ENCODE measurements around the gene PRDM16.

Gene PRDM16

DNA sequence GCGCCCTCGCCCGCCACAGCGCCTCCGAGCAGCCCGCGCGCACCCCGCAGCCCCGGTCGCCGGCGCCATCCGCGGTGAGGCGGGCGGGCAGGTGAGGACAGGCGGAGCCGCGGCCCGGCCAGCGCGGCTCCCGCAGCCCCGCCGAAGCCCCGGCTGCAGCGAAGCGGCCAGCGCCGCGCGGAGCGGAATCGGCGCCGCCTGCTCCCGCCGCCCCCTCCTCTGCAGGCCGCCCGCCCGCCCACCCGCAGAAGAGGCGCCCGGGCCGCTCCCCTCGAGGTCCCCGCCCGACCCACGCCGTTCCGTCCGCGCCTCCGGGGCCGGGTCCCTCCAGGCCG, 1.3 kb downstream of the PRDM16 start:
- TF ChIP-seq, protein P1, sequence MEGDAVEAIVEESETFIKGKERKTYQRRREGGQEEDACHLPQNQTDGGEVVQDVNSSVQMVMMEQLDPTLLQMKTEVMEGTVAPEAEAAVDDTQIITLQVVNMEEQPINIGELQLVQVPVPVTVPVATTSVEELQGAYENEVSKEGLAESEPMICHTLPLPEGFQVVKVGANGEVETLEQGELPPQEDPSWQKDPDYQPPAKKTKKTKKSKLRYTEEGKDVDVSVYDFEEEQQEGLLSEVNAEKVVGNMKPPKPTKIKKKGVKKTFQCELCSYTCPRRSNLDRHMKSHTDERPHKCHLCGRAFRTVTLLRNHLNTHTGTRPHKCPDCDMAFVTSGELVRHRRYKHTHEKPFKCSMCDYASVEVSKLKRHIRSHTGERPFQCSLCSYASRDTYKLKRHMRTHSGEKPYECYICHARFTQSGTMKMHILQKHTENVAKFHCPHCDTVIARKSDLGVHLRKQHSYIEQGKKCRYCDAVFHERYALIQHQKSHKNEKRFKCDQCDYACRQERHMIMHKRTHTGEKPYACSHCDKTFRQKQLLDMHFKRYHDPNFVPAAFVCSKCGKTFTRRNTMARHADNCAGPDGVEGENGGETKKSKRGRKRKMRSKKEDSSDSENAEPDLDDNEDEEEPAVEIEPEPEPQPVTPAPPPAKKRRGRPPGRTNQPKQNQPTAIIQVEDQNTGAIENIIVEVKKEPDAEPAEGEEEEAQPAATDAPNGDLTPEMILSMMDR (conservative IDR thresholded peaks at IDR 0.05; ENCODE audit: low read depth, low read length), result no peak
- DNase-seq (ENCODE audit: low read depth), result no peak
- H3K4me3 ChIP-seq (ENCODE audit: low read depth, low read length), result peak overlapping the region; percentile 51

DNA sequence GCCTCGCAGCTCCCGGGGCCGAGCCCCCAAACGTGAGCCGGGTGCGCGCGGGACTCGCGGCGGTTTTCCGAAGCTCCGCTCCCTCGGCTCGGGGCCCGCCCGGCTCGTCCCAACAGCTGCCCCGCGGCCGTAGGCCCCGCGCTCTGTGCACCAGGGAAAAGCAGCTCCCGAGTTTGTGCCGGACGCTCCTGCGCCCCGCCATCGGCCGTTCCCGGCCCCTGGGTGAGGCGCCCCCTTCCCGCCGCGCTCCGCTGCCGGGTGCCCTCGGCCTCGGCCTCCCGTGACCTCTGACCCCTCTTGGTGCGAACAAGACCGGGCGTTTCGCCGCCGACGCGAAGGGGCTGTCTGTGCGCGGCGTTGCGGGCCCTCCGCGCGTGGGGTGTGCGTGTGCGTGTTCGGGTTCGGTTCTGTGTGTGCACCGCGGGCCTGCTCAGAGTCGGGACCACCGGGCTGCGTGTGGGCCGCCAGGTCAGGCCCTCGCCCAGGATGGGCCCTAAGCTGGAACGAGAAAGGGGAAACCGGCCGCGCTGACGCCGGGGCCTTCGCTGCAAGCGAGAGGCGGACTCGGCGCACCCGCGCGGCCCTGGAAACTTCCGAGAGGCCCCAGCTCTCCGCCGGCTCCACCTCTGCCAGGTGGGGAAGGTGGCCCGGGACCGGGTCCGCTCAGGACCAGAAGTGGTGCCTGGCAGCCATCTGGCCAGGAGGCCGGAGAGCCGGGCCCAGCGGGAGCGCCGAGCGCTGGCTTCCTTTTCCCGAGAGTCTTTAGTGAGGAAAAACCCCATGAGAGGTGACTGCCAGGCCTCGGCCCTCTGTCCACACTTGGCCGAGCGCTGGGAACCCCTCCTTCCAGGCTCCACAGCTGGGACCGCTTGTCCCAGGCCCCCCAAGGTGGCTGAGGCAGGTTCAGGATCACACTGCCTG, 1.9 kb downstream of the PRDM16 start:
- TF ChIP-seq, protein P1 (conservative IDR thresholded peaks at IDR 0.05; ENCODE audit: low read depth, low read length), result no peak

DNA sequence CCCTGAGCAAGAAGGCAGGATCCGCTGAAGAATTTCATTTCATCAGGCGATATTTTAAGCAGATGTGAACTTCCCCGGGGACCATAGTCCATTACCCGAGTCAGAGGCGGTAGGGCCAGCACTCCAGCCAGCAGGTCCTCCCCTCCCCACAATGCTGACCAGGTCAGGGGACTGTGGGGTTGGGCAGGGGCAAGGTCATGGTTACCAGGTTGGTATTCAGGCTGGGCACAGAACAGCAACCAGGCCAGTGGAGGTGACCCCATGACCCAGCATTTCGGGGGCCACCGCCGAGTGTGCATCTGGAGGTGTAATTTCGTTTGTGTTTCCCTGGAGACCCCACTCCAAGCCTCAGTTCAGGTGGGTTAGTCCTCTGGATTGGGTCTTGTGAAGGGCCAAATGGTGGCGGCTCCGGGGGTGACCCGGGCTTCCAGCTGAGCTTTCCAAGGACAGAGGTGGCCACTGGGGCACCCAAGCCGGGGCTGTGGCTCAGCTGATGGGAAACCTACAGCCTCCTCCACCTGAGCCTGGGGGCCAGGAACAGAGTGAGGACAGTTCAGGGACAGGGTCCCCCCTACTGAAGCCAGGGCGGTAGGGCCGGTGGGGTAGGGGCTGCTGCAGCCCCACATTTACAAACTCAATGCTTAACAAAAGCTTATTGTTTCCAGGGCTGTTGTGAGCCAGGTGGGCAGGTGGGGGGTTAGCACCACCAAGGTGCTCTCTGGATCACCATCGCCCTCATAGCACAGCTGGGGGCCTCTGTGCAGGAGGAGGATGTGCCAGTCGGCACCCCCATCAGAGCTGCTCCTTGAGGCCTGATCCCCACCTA, 2.8 kb downstream of the PRDM16 start:
- TF ChIP-seq, protein P1 (conservative IDR thresholded peaks at IDR 0.05; ENCODE audit: low read depth, low read length), result no peak
- no peak for DNase-seq (ENCODE audit: low read depth)
- no peak overlapping the region for H3K4me3 ChIP-seq (ENCODE audit: low read depth, low read length)

More for the DNA sequence above, 1.9 kb downstream of the PRDM16 start:
- DNase-seq (ENCODE audit: low read depth), result no peak
- H3K4me3 ChIP-seq (ENCODE audit: low read depth, low read length), result no peak overlapping the region

- no peak overlapping the region for H3K4me3 ChIP-seq (ENCODE audit: low read depth, low read length)
- TF ChIP-seq, protein P1 (conservative IDR thresholded peaks at IDR 0.05; ENCODE audit: low read depth, low read length), result no peak
- no peak for DNase-seq (ENCODE audit: low read depth)
Observed at GRCh38 chr1:3072391-3073185, 3.6 kb downstream of the PRDM16 start.

- TF ChIP-seq, protein P1 (conservative IDR thresholded peaks at IDR 0.05; ENCODE audit: low read depth, low read length), result no peak
- H3K4me3 ChIP-seq (ENCODE audit: low read depth, low read length), result no peak overlapping the region
- DNase-seq (ENCODE audit: low read depth), result no peak
Observed at GRCh38 chr1:3073186-3073488, 4.1 kb downstream of the PRDM16 start.

DNA sequence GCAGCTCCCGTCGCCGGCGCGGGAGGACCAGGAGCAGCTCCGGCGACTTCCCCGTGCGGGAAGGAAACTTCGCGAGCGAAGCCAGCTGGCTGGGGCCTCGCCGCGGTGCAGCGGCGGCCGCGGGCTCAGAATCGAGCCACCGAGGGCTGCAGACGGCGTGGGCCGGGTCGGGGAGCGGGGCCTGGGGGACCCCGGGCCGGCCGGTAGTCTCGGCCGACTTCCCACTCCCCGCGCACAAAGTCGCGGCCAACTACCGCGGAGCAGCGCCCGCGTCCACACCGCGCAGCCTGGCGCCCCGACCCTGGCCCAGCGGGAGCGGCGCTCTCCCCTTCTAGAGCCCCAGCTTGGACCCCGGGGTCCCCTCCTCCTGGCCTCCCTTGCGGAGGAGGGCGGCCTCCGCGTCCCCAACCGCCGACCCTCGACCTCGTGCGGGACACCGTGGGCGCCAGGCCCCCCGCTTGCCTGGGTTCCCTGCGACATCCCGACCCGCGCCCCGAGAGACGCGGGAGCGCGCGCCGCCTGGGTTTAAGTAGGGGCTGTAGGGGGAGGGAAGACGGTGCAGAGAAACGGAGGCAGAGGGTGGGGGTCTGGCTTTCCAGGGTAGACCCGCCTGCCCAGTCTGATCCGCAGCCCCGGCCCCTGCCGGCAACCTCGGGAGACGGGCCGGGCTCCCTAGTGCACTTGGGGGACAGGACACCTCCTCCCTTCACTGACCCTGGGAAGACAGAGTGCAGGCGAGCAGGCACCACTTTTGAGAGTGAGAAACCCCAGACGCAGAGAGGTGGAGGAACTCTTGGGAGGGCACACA, 4.7 kb downstream of the PRDM16 start:
- TF ChIP-seq, protein P1 (conservative IDR thresholded peaks at IDR 0.05; ENCODE audit: low read depth, low read length), result no peak
- no peak overlapping the region for H3K4me3 ChIP-seq (ENCODE audit: low read depth, low read length)
- DNase-seq (ENCODE audit: low read depth), result no peak

Data from choroid plexus epithelial cell (primary cell).